HepG2 (cell line): ENCODE measurements around the gene PRPF4. TPM values are rescaled to one million over a fixed set of nuclear protein-coding genes. Genes with fewer than 3 reads are reported as not detected.

ENCODE experiments used
- BRCA1 ChIP-seq: sonication (generic); formaldehyde crosslinking; IDR thresholded peaks from 2 replicates; pipeline ENCODE4 v1.4.0; 2020; ENCODE audit warnings: missing genetic modification reagents
- DR1 ChIP-seq: sonication (generic); formaldehyde crosslinking; IDR thresholded peaks from 2 replicates; pipeline ENCODE4 v1.8.0; 2021; ENCODE audit warnings: mild to moderate bottlenecking, missing genetic modification reagents, inconsistent platforms
- HIVEP1 ChIP-seq: sonication (generic); formaldehyde crosslinking; IDR thresholded peaks from 2 replicates; pipeline ENCODE4 v1.4.0; 2020; ENCODE audit warnings: mild to moderate bottlenecking, missing genetic modification reagents
- NFE2 ChIP-seq: sonication (generic); formaldehyde crosslinking; IDR thresholded peaks from 2 replicates; pipeline ENCODE4 v1.4.0; 2020; ENCODE audit warnings: missing genetic modification reagents
- PRDM10 ChIP-seq: sonication (generic); formaldehyde crosslinking; IDR thresholded peaks from 2 replicates; pipeline ENCODE4 v1.4.0; 2020; ENCODE audit warnings: low read depth, missing genetic modification reagents
- RCOR2 ChIP-seq: IDR thresholded peaks from 2 replicates; pipeline ENCODE4 v1.6.1; 2016; ENCODE audit warnings: missing biosample characterization, missing genetic modification reagents
- RXRA ChIP-seq: sonication (generic); formaldehyde crosslinking; IDR thresholded peaks from 2 replicates; pipeline ENCODE4 v1.5.1; 2020; ENCODE audit warnings: missing genetic modification reagents
- SNAPC2 ChIP-seq: sonication (generic); formaldehyde crosslinking; IDR thresholded peaks from 2 replicates; pipeline ENCODE4 v1.8.1; 2022; ENCODE audit warnings: mild to moderate bottlenecking, missing genetic modification reagents
- THAP11 ChIP-seq: IDR thresholded peaks from 2 replicates; pipeline ENCODE4 v1.6.1; 2016; ENCODE audit warnings: missing biosample characterization, missing genetic modification reagents
- ZNF33B ChIP-seq: sonication (generic); formaldehyde crosslinking; IDR thresholded peaks from 2 replicates; pipeline ENCODE4 v1.5.1; 2020; ENCODE audit warnings: mild to moderate bottlenecking, missing genetic modification reagents
- ZNF557 ChIP-seq: sonication (generic); formaldehyde crosslinking; IDR thresholded peaks from 2 replicates; pipeline ENCODE4 v1.4.0; 2020; ENCODE audit warnings: missing genetic modification reagents
- ZNF580 ChIP-seq: IDR thresholded peaks from 2 replicates; pipeline ENCODE4 v1.6.1; 2016; ENCODE audit warnings: low read depth, borderline replicate concordance
- polyA plus RNA-seq, 8 experiments: library from polyadenylated mRNA; depleted of rRNA in 3 of 8; stranded (reverse) in 7 of 8; unstranded in 1 of 8; fragments of >200 nt; fragmentation: Illumina TruSeq in 4 of 8; extraction: Trizol in 4 of 8; gene quantifications; 2 replicates each; pipeline versions ENCODE4 v1.2.1 to v1.2.3, GENCODE V29; 2011 to 2016; ENCODE audit warnings: low read depth in 4 of 8, missing spikeins in 1 of 8, mixed read lengths in 1 of 8; ENCODE audit not compliant: insufficient read depth in 1 of 8
- total RNA-seq, 5 experiments: library from RNA; depleted of rRNA; stranded (reverse); fragments of >200 nt; fragmentation: Illumina TruSeq; extraction: Trizol; gene quantifications; 2 replicates each; pipeline ENCODE4 v1.2.3, GENCODE V29; 2016; ENCODE audit warnings: low read depth in 1 of 5
- TF ChIP-seq, protein P1 (sequence below): sonication (generic); formaldehyde crosslinking; IDR thresholded peaks from 2 replicates; pipeline ENCODE4 v1.4.0; 2020; ENCODE audit warnings: missing genetic modification reagents, borderline replicate concordance
- TF ChIP-seq, protein P2 (sequence below): sonication (generic); formaldehyde crosslinking; IDR thresholded peaks from 2 replicates; pipeline ENCODE4 v1.8.1; 2023; ENCODE audit warnings: mild to moderate bottlenecking, missing genetic modification reagents
- TF ChIP-seq, protein P3 (sequence below): sonication (generic); formaldehyde crosslinking; IDR thresholded peaks from 2 replicates; pipeline ENCODE4 v1.8.1; 2023; ENCODE audit warnings: missing genetic modification reagents, mild to moderate bottlenecking, borderline replicate concordance
- TF ChIP-seq, protein P4 (sequence below): sonication (generic); formaldehyde crosslinking; IDR thresholded peaks from 2 replicates; pipeline ENCODE4 v1.5.0; 2020; ENCODE audit warnings: mild to moderate bottlenecking, missing genetic modification reagents
- TF ChIP-seq, protein P5 (sequence below): IDR thresholded peaks from 2 replicates; pipeline ENCODE4 v1.6.1; 2016; ENCODE audit warnings: mild to moderate bottlenecking, missing biosample characterization, missing genetic modification reagents

Gene PRPF4
- total and polyA plus RNA-seq, 2 of the 13 experiments (the other 11 are each of a cell fraction or from before 2014, with no cell fraction given) = 10.3 to 49.0 TPM

DNA sequence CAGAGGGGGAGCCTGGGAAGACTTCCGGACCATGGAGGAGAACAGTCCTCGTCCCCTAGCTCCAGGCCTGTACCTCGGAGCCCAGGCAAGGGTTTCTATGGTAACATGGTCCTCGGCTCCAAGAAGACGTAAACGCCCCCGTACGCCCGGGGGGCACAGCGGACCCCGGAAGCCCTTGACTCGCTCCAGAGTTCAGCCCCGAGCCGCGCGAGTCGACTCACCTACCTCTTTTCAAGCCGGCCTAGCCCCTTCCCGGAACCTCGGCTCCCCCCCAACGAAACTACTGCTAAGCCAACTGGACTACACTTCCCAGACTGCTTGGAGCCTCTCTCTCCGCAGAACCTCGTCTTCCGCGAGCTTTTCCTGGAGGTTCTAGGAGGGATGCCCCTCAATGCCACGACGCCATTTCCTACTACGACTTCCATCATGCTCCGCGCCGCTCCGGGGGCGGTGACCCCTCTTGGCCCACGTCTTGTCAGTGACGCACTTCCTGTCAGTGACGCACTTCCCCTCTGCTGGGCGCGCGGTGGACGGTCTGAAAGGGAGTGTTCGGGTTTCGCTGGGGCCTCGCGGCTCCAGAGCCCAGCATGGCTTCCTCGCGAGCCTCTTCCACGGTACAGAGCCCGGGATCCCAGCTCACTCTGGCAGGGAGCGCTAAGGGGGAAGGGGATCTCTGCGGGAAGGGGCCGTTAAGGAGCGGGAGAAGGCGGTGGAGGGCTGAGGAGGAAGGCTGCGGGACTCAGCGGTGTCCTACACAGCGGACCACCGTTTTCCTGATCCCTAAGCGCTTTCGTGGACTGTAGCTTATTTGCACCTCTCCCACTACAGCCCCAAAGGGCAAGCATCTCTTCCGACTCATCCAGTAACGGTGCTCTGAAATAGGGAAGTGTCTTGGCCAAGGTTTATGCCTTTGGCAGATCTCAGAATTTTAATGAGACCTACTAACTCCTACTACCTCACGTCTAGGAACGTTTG is at the start of gene PRPF4, which contains the start of gene CDC26 (continued):
- TF ChIP-seq PRDM10 (CRISPR knock-in tag) (0 out of 2 replicates have a peak, but pooled peaks have one; percentile 43), NFE2 (CRISPR knock-in tag) (no peak), ZNF580 (peak; percentile 72; the same call in 1 of the 2 replicates), RCOR2 (CRISPR knock-in tag) (no peak), BRCA1 (CRISPR knock-in tag) (no peak), THAP11 (peak; percentile 99), SNAPC2 (CRISPR knock-in tag) (0 out of 2 replicates have a peak, but pooled peaks have one; percentile 53), HIVEP1 (CRISPR knock-in tag) (peak; percentile 93), DR1 (peak; percentile 66; the same call in 1 of the 2 replicates), ZNF33B (CRISPR knock-in tag) (peak; percentile 60; the same call in 1 of the 2 replicates), ZNF557 (CRISPR knock-in tag) (0 out of 2 replicates have a peak, but pooled peaks have one; percentile 36), RXRA (CRISPR knock-in tag) (peak; percentile 90)
- TF ChIP-seq, protein P1, sequence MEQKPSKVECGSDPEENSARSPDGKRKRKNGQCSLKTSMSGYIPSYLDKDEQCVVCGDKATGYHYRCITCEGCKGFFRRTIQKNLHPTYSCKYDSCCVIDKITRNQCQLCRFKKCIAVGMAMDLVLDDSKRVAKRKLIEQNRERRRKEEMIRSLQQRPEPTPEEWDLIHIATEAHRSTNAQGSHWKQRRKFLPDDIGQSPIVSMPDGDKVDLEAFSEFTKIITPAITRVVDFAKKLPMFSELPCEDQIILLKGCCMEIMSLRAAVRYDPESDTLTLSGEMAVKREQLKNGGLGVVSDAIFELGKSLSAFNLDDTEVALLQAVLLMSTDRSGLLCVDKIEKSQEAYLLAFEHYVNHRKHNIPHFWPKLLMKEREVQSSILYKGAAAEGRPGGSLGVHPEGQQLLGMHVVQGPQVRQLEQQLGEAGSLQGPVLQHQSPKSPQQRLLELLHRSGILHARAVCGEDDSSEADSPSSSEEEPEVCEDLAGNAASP (CRISPR knock-in tag) = peak; percentile 17; the same call in 1 of the 2 replicates
- TF ChIP-seq, protein P2, sequence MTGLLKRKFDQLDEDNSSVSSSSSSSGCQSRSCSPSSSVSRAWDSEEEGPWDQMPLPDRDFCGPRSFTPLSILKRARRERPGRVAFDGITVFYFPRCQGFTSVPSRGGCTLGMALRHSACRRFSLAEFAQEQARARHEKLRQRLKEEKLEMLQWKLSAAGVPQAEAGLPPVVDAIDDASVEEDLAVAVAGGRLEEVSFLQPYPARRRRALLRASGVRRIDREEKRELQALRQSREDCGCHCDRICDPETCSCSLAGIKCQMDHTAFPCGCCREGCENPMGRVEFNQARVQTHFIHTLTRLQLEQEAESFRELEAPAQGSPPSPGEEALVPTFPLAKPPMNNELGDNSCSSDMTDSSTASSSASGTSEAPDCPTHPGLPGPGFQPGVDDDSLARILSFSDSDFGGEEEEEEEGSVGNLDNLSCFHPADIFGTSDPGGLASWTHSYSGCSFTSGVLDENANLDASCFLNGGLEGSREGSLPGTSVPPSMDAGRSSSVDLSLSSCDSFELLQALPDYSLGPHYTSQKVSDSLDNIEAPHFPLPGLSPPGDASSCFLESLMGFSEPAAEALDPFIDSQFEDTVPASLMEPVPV = peak; percentile 89
- TF ChIP-seq, protein P3, sequence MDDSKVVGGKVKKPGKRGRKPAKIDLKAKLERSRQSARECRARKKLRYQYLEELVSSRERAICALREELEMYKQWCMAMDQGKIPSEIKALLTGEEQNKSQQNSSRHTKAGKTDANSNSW (CRISPR knock-in tag) = no peak; the same call in 1 of the 2 replicates
- TF ChIP-seq, protein P4, sequence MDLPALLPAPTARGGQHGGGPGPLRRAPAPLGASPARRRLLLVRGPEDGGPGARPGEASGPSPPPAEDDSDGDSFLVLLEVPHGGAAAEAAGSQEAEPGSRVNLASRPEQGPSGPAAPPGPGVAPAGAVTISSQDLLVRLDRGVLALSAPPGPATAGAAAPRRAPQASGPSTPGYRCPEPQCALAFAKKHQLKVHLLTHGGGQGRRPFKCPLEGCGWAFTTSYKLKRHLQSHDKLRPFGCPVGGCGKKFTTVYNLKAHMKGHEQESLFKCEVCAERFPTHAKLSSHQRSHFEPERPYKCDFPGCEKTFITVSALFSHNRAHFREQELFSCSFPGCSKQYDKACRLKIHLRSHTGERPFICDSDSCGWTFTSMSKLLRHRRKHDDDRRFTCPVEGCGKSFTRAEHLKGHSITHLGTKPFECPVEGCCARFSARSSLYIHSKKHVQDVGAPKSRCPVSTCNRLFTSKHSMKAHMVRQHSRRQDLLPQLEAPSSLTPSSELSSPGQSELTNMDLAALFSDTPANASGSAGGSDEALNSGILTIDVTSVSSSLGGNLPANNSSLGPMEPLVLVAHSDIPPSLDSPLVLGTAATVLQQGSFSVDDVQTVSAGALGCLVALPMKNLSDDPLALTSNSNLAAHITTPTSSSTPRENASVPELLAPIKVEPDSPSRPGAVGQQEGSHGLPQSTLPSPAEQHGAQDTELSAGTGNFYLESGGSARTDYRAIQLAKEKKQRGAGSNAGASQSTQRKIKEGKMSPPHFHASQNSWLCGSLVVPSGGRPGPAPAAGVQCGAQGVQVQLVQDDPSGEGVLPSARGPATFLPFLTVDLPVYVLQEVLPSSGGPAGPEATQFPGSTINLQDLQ (CRISPR knock-in tag) = no peak
- TF ChIP-seq, protein P5, sequence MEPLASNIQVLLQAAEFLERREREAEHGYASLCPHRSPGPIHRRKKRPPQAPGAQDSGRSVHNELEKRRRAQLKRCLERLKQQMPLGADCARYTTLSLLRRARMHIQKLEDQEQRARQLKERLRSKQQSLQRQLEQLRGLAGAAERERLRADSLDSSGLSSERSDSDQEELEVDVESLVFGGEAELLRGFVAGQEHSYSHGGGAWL = peak; percentile 62; the same call in 1 of the 2 replicates
